Pancreas (tissue), 10 donors: ENCODE measurements around the gene BLOC1S5. TPM values are rescaled to one million over a fixed set of nuclear protein-coding genes. Genes with fewer than 3 reads are reported as not detected.

Experiments used
- ATAC-seq, 4 donors: fragments of 200-7000 bp; cut with Tn5 transposase; one replicate each; pipeline versions ENCODE4 v1.8.0 to v1.9.1; 2020; ENCODE audit warnings: mild to moderate bottlenecking in 4 of 4, moderate library complexity in 4 of 4
- DNase-seq, 6 donors: peaks; one replicate each; pipeline ENCODE4 v3.0.0-alpha.2; 2020
- FAIRE-seq: peaks from 2 replicates; lab custom pipeline; 2012; peaks lifted over from hg19 to GRCh38; lab: Jason Lieb, UNC
- H3K27ac ChIP-seq, 4 donors: fragments of 200-600 bp; sonication (generic); 1 replicate in 3 of 4; 2 replicates in 1 of 4; pipeline versions ENCODE4 v1.5.0 to v1.8.0; 2020
- H3K27me3 ChIP-seq, 4 donors: fragments of 200-600 bp; one replicate each; pipeline ENCODE4 v1.8.0; 2021
- H3K36me3 ChIP-seq, 3 donors: fragments of 200-600 bp; sonication (generic) in 1 of 3; one replicate each; pipeline versions ENCODE4 v1.5.0 to v1.8.0; 2020 to 2021
- H3K4me1 ChIP-seq, 3 donors: fragments of 200-600 bp; one replicate each; pipeline ENCODE4 v1.8.0; 2021
- H3K4me3 ChIP-seq, 4 donors: fragments of 200-600 bp; sonication (generic) in 2 of 4; one replicate each; pipeline versions ENCODE4 v1.5.0 to v1.8.0; 2020 to 2021
- H3K9me3 ChIP-seq, 4 donors: fragments of 200-600 bp; one replicate each; pipeline ENCODE4 v1.8.0; 2021
- WGBS, 2 donors: extraction: QIAGEN DNeasy Blood & Tissue Kit; methylation state at CpG; one replicate each; pipeline ENCODE4 v1.1.7; 2013; 5-methylcytosine and 5-hydroxymethylcytosine counted together
- intact Hi-C, 3 donors: fragments of 100-400 bp; cut with DNase I; formaldehyde crosslinking; loops; one replicate each; pipeline versions ENCODE4 v1.11.1 to v1.14.2; 2022
- polyA plus RNA-seq, 2 donors: library from polyadenylated mRNA; stranded (reverse); fragments of 200-250 nt; gene quantifications; one replicate each; pipeline ENCODE4 v1.2.3, GENCODE V29; 2013
- total RNA-seq, 6 donors: library from RNA; stranded (reverse); fragmentation: NEBNext Ultra II Directional in 4 of 6; extraction: Animal tissue kit (Norgen Biotek cat#: 25700) in 4 of 6; gene quantifications; one replicate each; pipeline versions ENCODE4 v1.2.1 to v1.2.4, GENCODE V29; 2021 to 2023
- TF ChIP-seq, protein P1 (sequence below), 4 donors: fragments of 200-600 bp; sonication (generic) in 3 of 4; IDR thresholded peaks; one replicate each; pipeline versions ENCODE4 v1.5.0 to v1.8.0; 2021; ENCODE audit warnings: antibody characterized with exemption in 4 of 4
- donor health status: healthy with polysubstance abuse.
- donor health status: DM: no; HTN: no; CAD: no; lungs with moderate emphysema.
- donor health status: DM: no; HTN: no; CAD: no.
- donor health status: control.
- donor health status: control.
- donor health status: Bipolar disorder and iron deficiency.
- donor health status: DM: yes; HTN: yes; CAD: no.
- donor health status: DM: no; HTN: no; CAD: no.
- donor health status: DM: no; HTN: no; CAD: no.
- donor health status: DM: yes; HTN: yes; CAD: no.

The BLOC1S5 gene
- total and polyA plus RNA-seq, 8 donors = 2.6 to 9.0 (median 4.5) TPM

GRCh38 chr6:8070718-8071117, 6.5 kb upstream of the BLOC1S5 start:
- no peak for ATAC-seq
- no peak overlapping the region for H3K27ac ChIP-seq
- no peak overlapping the region for H3K4me3 ChIP-seq
- TF ChIP-seq, protein P1, sequence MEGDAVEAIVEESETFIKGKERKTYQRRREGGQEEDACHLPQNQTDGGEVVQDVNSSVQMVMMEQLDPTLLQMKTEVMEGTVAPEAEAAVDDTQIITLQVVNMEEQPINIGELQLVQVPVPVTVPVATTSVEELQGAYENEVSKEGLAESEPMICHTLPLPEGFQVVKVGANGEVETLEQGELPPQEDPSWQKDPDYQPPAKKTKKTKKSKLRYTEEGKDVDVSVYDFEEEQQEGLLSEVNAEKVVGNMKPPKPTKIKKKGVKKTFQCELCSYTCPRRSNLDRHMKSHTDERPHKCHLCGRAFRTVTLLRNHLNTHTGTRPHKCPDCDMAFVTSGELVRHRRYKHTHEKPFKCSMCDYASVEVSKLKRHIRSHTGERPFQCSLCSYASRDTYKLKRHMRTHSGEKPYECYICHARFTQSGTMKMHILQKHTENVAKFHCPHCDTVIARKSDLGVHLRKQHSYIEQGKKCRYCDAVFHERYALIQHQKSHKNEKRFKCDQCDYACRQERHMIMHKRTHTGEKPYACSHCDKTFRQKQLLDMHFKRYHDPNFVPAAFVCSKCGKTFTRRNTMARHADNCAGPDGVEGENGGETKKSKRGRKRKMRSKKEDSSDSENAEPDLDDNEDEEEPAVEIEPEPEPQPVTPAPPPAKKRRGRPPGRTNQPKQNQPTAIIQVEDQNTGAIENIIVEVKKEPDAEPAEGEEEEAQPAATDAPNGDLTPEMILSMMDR (IDR thresholded peaks at IDR 0.05) = no peak
- FAIRE-seq = no peak
- H3K4me1 ChIP-seq = no peaks in the 10 kb centered on the region
- intact Hi-C loops = no loop called here
- no peaks in the 10 kb centered on the region for H3K36me3 ChIP-seq
- no peak for DNase-seq
- WGBS, 2 donors = 84 to 90% methylated on average over 8 of the region's 8 CpGs
- no peaks in the 10 kb centered on the region for H3K9me3 ChIP-seq
- H3K27me3 ChIP-seq = no peaks in the 10 kb centered on the region

DNA sequence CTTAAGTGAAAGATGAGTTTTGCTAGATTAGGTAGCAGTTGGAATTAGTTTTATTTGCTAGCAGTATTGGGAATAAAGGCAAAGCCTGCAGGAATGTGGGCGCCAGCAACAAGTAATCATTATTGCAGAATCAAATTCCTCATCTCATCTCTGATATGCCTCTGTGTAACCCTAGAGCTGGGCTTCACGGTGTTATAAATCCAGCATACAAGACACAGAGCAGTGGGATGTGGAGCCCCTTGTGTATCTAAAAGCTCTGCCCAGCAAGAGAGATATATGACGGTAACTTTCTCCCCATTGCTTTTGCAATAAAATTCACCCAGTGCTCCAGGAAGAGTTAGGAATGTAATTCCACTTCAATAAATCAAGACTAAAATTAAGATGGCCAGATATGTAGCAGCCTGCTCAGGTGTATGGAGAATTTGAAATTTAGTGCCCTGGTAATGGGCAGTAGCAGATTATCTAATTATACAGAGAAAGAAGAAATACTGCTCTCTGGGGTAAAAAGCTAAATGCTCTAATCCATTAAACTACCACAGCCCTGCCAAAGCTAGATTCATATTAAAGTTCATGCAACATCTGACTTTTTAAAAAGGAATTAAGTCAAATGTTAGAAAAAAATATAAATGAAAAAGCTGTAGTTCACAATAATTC, 5.6 kb upstream of the BLOC1S5 start:
- Histone ChIP-seq H3K4me3 (no peak overlapping the region), H3K36me3 (no peaks in the 10 kb centered on the region), H3K4me1 (peaks cover 0 to 4% (median 3%) of the 10 kb centered on the region in 3 donors), H3K27me3 (no peaks in the 10 kb centered on the region), H3K27ac (no peak overlapping the region), H3K9me3 (no peaks in the 10 kb centered on the region)
- DNase-seq = no peak
- WGBS, 2 donors = 63 to 78% methylated on average over 3 of the region's 3 CpGs
- FAIRE-seq = no peak
- TF ChIP-seq, protein P1 (IDR thresholded peaks at IDR 0.05) = no peak
- intact Hi-C loops = no loop called here
- no peak for ATAC-seq

DNA sequence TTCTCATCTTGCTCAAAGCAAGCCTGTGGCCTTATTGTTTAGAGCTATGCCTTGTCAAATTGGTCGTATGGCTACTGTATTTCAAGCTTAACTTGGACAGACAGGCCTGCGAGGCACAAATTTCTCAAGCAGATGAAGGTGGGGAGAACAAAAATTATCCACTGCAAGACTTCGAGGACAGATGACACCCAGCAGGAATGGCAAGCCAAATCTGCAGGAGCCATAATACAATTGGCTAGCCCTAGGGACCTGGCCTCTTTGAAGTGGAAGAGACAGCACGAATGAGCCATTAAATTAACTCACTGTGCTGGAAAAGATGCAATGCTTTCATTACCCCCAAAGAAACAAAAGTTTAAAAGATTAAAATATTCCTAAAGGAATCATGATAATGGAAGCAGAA, 5.0 kb upstream of the BLOC1S5 start:
- TF ChIP-seq, protein P1 (IDR thresholded peaks at IDR 0.05) = no peak
- no peak overlapping the region for H3K27ac ChIP-seq
- ATAC-seq (no peak), FAIRE-seq (no peak), DNase-seq (no peak)
- no peaks in the 10 kb centered on the region for H3K9me3 ChIP-seq
- H3K4me1 ChIP-seq = peaks cover 0 to 7% (median 5%) of the 10 kb centered on the region in 3 donors
- H3K4me3 ChIP-seq = no peak overlapping the region
- no peaks in the 10 kb centered on the region for H3K36me3 ChIP-seq
- 62 to 73% methylated on average over 4 of the region's 4 CpGs for WGBS, 2 donors
- no peaks in the 10 kb centered on the region for H3K27me3 ChIP-seq
- intact Hi-C loops = no loop called here

DNA sequence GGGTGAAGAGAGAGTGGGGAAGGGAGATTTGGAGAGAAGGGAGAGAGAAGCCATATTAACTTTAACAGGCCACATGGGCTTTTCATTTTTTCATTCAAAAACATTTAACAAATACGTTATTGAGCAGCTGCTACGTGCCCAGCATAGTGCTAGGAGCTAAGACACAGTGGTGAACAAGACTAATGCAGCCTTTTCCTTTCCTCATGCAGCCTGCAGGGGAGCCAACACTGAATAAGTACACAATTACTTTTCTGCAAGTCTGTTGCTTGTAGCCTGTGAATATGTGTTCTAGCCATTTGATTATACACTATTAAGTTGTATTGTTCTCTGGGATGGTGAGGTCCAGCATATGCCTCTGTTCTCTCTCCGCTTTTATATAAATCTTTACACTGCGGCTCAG, 1.9 kb upstream of the BLOC1S5 start:
- no peak for FAIRE-seq
- no peak overlapping the region for H3K27ac ChIP-seq

GRCh38 chr6:8065519-8065911, 1.3 kb upstream of the BLOC1S5 start:
- TF ChIP-seq, protein P1 (IDR thresholded peaks at IDR 0.05) = no peak
- Histone ChIP-seq H3K9me3 (no peaks in the 10 kb centered on the region), H3K27me3 (no peaks in the 10 kb centered on the region), H3K4me3 (no peak overlapping the region), H3K4me1 (peaks cover 0 to 7% (median 5%) of the 10 kb centered on the region in 3 donors), H3K27ac (no peak overlapping the region), H3K36me3 (no peaks in the 10 kb centered on the region)
- no peak for FAIRE-seq
- no peak for ATAC-seq
- intact Hi-C loops = no loop called here
- no peak for DNase-seq
- 84 to 94% methylated on average over 4 of the region's 4 CpGs for WGBS, 2 donors

More for the DNA sequence above, 1.9 kb upstream of the BLOC1S5 start:
- no peak for ATAC-seq
- Histone ChIP-seq H3K27me3 (no peaks in the 10 kb centered on the region), H3K9me3 (no peaks in the 10 kb centered on the region), H3K4me3 (no peak overlapping the region), H3K4me1 (peaks cover 0 to 7% (median 5%) of the 10 kb centered on the region in 3 donors), H3K36me3 (no peaks in the 10 kb centered on the region)
- TF ChIP-seq, protein P1 (IDR thresholded peaks at IDR 0.05) = no peak
- no peak for DNase-seq
- 85 to 87% methylated on average over 4 of the region's 4 CpGs for WGBS, 2 donors
- intact Hi-C loops = no loop called here
